Retina (tissue), 1 donor: ENCODE results near the gene ERN1.

ENCODE experiments used
- DNase-seq: peaks from one replicate; pipeline ENCODE4 v3.0.0-alpha.2; 2016

ERN1 gene

DNA sequence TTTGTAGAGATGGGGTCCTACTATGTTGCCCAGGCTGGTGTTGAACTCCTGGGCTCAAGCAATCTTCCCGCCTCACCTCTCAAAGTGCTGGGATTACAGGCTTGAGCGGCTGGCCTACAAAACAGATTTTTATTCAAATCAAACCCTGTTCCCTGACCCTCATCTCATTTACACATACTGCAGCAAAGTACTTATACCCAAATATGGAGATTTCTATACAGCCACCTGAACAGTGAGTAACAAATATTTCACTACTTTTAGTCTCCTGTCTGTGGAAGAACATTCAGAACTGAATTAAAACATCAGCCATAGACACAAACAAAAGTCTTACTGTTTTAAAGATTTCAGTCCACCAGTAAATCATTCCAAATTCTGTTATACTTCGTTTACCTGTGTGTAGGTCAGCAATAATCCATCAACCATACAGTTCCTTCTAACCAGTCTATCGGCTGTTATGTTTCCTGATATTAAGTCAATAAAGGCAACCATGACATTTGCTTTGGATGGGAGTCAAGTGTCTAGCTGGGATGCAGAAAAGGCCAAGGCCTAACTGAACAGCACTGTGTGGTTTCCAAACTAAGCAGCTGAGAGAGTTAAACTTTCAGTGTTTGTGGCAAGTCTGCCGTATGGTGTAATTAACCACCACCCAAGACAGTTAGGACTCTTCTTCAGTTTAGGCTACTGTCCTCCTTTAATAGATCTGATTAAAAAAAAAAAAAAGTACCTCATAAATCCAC lies 22.3 kb downstream of the ERN1 start:
- no peak for DNase-seq

GRCh38 chr17:64106918-64107317 lies 23.0 kb downstream of the ERN1 start:
- no peak for DNase-seq

DNA sequence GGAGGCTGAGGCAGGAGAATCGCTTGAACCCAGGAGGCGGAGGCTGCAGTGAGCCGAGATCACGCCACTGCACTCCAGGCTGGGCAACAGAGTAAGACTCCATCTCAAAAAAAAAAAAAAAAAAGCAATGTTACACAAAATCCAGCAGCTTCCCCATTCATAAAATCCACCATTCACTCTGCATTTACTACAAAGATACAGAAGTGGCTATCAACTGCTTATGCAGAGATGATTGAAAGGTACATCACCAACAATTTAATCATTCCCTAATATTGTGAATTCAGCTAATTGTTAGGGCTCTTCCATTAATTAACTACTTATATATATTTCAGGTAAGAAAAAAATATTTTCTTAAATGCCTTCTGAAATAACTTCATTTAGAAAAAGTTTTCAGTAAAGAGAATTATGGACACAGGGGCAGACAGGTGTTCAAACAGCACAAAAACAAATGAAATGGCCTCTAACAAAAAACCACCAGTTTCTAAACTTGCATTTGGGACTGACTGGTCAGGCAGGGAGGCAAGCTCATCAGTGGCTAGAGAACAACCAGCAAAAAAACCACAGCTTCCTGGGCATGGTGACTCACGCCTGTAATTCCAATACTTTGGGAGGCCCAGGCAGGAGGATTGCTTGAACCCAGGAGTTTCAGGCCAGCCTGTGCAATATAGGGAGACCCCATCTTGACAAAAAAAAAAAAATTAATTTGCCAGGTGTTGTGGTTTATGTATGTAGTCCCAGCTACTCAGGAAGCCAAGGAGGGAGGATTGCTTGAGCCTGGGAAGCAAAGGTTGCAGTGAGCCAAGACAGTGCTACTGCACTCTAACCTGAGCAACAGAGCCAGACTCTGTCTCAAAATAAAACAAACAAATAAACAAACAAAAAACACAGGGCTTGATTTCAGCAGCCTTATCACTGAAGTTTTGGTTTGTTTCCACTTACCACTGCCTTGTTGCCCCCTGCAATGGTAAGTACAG lies 26.3 kb downstream of the ERN1 start:
- no peak for DNase-seq

DNA sequence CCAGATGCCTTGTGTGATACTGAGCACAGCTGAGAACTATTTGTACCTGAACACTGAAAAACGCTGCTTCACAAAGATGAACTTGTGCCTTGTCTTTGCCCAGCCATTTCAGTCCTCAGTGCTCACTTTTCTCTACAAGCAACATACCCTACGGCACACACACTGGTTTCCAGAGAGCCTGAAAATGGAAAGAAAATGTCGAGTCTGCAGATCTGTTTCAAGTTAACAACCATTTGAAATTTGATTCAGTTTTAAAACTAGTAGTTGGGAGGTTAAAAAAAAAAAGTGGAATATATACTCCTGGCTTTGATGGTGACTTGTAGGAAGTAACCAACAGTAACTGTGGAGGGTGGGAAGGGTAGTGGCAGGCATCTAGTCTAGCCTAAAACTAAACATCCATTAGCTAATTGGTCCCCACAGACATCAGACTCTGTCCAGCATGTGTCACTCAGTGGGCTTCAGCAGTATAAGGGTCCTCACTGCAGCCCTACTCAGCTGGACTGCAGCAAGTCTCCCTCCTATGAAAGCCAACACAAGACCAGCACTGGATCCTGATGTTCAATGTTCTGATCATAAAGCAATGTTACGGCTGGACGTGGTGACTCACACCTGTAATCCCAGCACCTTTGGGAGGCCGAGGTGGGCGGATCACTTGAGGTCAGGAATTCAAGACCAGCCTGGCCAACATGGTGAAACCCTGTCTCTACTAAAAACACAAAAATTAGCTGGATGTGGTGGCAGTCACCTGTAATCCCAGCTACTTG lies 27.1 kb downstream of the ERN1 start:
- DNase-seq, result no peak

GRCh38 chr17:64099543-64099942 lies 30.4 kb downstream of the ERN1 start:
- no peak for DNase-seq

DNA sequence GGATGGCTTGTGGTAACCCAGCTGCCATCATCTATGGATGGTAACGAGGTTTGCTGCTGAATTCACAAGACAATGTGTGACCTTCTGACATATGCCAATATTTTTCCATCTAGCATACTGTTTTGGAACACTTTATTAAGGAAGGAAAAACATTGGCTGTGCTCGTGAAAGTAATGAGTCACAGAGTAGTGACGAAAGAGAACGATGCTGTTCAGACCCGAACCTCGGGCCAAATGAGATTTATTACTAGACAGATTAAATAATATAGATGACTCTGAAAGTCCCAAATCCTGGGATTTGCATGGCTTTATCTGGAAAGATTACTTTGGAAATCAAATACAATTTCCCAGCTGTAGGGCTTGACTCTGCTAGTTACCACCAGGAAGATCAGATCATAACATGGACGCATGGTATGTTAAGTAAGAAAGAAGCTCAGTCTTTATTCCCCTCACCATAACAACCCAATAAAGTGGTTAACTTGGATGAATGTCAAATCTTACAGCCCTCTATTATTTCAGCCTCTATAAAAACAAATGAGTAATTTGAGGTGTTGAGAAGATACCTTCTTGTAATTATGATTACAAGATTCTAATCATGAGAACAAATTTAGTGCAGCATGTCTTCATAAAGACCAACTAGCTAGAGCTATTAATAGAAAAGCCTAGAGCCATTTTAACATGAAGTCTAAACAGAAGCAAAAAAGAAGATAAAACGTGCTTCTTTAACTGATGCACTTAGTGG lies 32.6 kb downstream of the ERN1 start:
- DNase-seq, result no peak

DNA sequence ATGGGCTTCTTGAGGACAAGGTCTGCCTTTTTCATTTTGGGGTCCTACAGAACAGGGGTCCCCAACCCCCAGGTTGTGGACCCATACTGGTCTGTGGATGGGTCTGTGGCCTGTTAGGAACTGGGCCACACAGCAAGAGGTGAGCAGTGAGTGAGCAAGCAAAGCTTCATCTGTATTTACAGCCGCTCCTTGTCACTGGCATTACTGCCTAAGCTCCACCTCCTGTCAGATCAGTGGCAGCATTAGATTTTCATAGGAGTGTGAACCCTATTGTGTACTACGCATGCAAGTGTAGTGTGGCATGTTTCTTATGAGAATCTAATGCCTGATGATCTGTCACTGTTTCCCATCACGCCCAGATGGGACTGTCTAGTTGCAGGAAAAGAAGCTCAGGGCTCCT lies 33.9 kb downstream of the ERN1 start:
- no peak for DNase-seq

DNA sequence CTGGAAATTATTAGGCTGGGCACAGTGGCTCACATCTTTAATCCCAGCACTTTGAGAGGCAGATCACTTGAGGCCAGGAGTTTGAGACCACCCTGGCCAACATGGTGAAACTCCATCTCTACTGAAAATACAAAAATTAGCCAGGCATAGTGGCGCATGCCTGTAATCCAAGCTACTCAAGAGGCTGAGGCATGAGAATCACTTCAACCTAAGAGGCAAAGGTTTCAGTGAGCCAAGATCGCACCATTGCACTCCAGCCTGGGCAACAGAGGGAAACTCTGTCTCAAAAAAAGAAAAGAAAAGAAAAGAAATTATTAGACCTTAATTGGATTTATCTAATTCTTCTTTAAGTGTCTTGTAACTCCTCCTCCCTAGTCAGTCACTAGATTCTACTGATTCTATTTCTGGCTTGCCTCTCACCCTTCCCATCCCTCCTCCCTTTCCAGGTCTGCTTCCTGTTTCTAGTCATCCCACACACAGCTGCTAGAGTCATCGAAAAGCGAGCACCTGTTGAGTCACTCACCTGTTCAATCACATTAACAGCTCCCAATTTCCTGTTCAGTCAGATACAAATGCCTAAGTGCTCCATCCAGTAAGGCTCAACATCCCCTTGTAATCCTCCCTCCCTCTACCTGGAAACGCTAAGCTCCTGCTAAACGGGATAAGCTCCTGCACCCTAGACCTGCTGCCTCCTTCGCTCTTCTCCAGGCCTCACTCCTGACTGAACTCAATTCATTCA lies 34.6 kb downstream of the ERN1 start:
- DNase-seq, result no peak

DNA sequence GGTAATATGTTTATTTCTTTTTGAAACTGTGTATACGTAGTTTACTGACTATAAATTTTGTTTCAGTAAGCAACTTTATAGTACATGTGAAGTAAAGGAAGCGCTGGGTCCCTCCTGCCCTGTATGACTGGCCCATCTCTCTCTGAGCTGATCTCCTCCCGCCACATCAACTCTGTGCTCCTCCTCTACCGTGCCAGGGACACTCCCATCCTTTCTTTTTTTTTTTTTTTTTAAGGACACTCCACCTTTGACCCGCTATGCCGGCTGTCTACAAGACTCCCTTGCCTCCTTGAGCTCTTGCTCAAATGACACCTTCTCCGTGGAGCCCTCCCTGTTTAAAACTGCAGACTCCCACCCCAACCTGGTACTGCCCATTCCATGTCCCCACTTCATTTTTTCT lies 35.5 kb downstream of the ERN1 start:
- no peak for DNase-seq

- DNase-seq, result no peak
These were observed 36.9 kb downstream of the ERN1 start for GRCh38 chr17:64092952-64093451.

- DNase-seq, result no peak
These were observed 37.8 kb downstream of the ERN1 start for GRCh38 chr17:64092113-64092512.

DNA sequence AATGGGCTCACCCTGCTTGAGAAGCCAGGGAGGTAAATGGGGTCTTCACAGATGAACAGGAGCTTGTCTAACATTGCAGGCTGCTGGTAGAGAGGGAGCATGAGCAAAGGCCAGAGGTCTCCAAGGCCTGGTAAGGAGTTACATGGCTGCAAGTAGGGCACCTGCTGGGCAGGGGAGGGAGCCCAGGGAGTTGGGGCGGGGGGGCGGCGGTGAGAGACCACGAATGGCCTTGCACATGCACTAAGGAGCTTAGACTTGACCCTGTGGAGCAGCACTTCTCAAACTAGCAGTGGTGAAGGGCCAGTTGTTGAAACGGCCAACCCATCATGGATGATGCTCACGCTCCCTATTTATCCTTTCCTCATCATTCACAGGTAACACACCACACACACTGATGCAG lies 38.4 kb downstream of the ERN1 start:
- DNase-seq, result no peak

- no peak for DNase-seq
These were observed 38.8 kb downstream of the ERN1 start for GRCh38 chr17:64091116-64091515.

DNA sequence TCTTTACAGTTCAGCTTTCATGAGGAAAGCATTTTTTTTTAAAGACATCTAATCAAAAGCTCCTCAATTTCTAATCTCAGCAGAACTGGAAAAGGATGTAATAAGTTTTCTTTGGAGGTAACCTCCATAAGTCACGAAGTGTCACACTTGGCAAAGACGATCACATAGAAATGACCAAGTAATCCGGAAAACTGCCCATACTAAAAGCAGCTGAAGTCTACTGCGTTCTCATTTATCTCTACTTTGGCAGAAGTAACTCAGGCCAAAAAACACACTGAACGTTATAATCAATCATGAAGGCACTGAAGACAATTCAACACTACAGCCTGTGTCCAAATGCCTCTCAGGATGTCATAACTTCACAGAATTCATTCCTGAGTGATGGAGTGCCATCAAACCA lies 39.8 kb downstream of the ERN1 start:
- DNase-seq, result no peak

DNA sequence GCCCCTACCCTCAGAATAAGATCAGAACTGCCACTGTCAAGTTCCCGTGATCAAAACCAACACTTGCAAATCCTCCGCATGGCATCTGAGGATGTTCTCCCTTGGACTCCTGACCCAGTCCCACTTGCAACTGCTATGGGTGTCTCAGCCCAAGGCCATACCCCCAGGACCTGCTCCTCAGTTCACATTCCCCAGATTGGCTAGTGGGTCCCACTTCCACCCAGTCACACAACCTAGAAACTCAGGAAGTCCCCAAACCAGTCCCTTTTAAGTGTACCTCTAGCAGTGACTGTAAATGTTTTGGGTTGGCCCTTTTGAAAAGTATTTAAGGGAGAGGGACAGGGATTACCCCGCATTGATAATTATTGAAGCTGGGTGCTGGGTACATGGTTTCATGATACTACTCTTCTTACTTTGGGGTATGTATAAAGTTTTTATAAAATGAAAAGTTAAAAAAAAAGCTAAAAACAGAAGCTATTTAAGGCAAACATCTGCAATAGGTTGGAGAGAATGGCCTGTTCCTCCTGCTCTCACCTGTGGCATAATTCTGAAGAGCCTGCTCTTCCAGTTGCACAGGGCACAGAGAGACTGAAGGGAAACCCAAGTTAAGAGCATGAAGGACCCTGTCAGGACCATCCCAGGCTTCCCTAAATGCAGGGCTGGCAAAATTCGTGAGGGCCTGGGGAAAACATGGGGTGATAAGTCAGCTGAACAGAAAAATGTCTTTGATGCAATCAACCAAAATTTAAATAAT lies 42.5 kb downstream of the ERN1 start:
- DNase-seq, result no peak

DNA sequence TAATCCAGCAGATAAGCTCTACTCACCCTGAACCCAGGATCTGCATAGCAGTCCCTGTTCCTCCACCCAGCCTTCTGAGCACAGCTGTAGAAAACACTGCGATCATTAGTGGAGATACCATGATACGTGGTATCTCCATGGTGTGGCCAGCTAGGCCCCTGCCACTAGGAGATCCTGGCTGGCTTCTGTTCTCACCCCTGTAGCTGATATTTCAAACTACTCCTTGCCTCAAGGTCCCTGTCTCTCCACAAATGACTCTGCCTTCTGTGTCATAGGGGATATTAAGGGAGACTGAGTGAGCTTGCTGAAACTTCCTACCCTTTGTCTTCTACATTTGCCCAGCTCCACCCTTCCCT lies 44.3 kb downstream of the ERN1 start:
- DNase-seq, result no peak

- no peak for DNase-seq
These were observed 44.8 kb downstream of the ERN1 start for GRCh38 chr17:64084940-64085649.

- no peak for DNase-seq
These were observed 45.6 kb downstream of the ERN1 start for GRCh38 chr17:64084086-64084939.

- no peak for DNase-seq
These were observed 46.3 kb downstream of the ERN1 start for GRCh38 chr17:64083563-64084085.
